HG03575 (cell line): ENCODE measurements around the gene IGFALS.

ENCODE experiments used
- ATAC-seq: cut with Tn5 transposase; IDR thresholded peaks from one replicate; pipeline ENCODE4 v1.9.1; 2021; ENCODE audit not compliant: unreplicated experiment, insufficient number of reproducible peaks, low FRiP score; ENCODE audit errors: extremely low read depth

IGFALS gene

DNA sequence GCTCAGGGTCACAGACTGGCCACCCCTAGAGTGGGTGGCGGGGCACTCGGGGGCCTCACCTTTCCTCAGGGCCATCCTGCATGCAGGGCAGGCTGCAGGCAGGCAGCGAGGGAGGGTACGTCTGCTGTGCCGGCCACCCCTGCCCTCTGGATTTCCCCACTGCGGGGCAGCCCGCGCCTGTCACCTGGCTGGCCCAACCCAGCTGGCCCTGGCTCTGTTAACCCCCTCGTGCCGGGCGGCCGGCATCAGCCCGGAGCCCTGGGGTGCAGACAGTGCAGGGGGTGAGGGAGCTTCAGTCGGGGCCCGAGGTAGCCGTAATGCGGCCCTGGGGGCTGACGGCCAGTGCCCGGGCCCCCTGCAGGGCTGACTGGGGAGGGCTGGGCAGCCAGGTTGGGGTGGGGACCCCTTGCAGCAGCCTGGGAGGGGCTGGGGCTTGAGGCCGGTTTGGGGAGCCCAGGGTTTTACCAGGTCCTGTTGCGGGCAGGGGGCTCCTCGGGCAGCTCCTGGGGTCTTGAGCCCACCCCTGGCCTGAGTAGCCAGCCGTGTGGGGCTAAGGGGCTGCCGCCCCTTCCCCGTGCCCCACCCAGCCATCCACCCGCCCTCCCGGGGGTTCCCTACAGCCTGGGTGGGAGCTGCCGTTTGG, at the start of gene IGFALS:
TSS of gene IGFALS (minus strand) at position 128 of the 643 bp plus-strand sequence. CDS start at position 75, 53 bp downstream.
- no peak for ATAC-seq

GRCh38 chr16:1839554-1839953, 46.0 kb upstream of the IGFALS start:
- ATAC-seq = no peak

- ATAC-seq = no peak
Observed at GRCh38 chr16:1834096-1834495, 40.6 kb upstream of the IGFALS start.

DNA sequence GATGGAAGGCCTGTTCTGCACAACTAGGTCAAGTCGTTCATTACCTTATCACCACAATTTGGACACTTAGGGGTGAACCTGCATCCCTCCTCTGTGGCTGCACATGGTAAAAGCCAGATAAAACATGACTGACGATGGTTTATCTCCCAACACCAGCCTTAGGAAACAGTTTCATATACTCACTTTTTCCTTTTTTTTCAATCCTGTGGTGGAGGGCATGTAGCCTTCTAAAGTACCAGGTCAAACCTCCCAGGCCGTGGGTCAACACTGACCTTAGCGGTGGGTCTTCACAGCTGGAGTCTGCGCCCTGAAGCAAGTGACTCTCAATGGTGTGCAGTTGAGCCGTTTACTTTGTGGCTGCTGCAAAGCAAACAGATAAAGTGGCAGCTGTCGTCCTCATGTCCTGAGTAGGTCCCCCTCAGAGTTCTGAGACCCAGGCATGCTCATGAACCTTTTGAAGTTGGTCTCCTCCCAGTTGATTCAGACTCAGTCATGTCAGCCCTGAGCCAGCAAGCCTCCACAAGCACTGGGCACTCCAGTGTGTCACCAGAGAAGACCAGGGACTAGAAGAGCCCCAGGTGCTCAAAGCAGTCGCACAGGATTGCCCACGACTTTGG, 39.4 kb upstream of the IGFALS start:
- ATAC-seq = no peak

DNA sequence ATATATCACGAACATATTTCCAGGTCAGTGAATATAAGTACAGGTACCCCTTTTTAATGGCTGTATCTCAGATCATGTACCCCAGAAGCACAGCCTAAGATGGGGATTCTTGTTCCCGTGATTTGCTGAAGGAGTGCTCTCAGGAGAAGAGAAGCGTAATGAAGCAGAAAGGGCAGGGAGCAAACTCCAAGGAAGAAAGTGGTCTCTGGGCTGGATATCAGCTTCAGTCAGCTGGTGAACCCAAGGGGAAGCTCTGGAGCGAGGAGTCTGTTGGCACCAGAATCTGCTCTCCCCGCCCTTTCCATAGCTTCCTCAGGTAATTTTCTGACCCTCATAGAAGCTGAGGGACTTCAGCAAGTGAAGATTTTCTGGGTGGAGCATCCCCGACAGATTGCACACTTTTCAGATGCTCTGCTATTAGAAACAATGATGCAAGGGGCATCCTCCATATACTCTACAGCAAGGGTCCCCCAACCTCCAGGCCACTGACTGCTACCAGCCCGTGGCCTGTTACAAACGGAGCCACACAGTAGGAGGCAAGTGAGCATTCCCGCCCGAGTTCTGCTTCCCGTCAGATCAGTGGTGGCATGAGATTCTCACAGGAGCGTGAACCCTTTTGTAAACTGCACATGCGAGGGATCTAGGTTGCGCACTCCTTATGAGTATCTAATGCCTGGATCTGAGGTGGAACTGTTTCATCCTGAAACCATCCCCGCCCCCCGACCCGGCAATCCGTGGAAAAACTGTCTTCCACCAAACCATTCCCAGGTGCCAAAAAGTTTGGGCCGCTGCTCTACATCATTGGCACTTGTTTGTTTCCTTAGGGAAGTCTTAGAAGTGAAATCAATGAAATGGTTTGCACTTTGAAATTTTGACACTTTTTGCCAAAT, 37.9 kb upstream of the IGFALS start:
- ATAC-seq = no peak

DNA sequence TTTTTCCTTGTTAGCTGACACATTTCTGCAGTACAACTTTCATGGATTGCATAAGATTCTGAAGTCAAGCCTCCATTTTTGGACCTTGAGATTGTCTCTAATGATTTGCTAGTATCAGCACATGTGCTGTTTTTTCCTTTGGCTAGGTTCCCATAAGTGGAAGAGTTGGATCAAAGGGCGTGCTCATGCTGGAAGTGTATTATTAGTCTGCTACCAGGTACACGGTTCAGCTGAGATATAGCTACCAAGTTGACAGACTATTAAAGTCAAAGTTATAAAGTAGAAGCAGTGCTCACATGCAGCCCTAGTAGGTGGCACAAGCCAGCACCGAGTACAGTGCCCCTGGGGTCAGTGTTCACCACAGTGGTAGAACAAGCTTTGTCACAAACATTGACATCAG, 36.7 kb upstream of the IGFALS start:
- no peak for ATAC-seq

DNA sequence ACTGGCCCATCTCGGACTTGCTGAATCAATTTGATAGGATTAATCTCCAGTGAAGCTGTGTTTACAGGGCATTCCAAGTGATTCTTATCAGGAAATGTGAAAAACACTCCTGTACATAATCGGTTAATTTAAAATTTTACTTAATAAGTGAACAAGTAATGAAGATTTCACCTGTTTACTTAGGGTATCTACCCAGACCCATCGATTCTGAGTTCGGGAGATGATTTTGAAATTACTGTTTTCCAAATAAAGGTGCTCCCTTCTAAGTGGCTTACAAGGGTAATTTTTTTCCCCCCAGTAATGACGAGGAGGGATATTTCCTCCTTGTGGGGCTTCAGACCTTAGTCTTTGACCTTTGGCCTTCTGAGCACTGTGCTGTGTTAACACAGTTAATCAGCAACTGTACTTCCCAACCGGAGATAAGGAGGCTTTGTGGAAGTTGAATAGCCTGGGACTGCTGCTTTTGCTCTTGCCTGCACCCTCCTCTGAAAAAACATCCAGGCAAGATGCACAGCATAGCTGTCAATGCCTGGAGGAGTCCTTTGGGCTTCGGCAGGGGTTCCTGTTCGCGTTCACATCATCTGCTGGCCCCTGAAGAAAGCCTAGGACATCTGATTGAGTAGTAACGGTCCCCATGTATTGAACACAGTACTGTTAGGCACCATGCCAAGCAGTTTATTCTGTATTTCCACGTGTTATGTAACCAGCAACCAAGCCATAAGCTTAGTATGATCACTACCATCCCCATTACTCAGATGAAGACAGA, 35.3 kb upstream of the IGFALS start:
- ATAC-seq = no peak

GRCh38 chr16:1826691-1827573, 33.4 kb upstream of the IGFALS start, which contains the start of the genes FAHD1 and HAGH:
TSS of gene FAHD1 (plus strand) at chr16:1827206. CDS start at chr16:1827239, 33 bp downstream.
TSS of gene HAGH (minus strand) at chr16:1826825. CDS start at chr16:1826787, 38 bp downstream.
- ATAC-seq = peak; percentile 59

DNA sequence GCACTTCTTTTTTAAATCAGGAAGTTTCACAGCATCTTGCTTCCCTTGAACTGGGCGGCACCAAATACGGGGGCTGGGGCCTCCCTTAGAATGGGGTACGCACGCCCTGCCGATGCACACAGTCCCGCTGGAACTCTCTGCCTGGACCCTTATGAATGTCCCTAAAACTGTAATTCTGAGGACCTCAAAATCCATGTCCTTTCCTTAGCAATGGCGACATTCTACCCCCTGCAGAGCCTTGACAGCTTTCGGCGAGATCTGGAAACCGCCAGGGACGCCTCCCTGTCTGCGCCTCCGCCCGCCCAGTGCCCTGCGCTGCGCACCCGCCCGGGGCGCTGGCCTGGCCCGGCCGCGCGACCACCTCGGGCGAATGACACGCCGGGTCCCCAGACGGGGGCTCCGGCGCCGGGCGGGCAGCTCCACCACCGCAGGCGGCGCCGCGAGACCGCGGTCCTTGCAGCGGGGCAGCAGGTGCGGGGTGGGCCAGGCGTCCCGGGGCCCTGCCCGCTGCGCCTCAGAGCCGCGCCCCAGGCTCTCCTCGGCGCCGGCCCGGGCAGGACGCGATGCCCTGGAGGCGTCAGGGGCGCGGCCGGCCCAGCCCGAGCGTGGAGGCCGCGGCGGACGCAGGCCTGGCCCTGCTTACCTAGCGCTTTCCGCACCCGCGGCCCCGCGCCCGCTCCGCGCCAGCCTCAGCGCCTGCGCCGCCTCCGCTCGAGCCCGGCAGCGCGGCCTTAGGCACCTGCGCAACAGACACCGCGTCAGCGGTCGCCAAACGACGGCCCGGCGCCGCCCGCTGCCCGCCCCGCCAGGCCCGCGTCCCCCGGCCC, 32.6 kb upstream of the IGFALS start:
- ATAC-seq = peak; percentile 16

DNA sequence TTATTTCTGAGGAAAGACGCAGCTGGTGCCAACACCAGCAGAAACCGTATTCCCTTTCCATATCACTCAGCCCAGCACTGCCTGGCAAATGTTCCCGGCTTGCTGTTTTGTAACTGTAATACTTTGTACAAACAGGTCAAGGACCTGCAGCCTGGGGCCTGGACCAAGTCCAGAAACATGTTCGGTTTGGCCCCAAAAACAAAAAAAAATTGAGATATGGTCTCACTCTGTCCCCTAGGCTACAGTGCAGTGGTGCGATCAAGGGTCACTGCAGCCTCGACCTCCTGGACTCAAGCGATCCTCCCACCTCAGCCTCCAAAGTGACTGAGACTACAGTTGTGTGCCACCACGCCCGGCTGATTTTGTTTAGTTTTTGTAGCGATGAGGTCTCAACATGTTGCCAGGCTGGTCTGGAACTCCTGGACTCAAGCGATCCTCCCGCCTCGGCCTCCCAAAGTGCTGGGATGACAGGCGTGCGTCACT, 31.9 kb upstream of the IGFALS start:
- no peak for ATAC-seq

DNA sequence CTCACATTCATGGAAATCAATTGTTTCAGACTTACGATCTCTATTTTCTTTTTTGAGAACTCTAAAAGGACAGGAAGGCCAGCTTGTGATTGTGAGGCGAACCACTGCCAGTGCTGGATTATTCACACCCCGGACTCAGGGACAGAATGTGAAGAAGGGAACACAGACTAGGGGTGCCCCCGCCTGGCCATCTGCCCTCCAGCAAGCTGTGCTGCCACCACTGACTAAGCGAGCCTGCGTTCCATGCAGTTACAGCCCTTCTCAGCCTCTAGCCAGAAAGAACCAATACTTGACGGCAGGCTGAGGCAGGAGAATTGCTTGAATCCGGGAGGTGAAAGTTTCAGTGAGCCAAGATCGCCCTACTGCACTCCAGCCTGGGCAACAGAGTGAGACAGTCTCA, 30.3 kb upstream of the IGFALS start:
- ATAC-seq = no peak

DNA sequence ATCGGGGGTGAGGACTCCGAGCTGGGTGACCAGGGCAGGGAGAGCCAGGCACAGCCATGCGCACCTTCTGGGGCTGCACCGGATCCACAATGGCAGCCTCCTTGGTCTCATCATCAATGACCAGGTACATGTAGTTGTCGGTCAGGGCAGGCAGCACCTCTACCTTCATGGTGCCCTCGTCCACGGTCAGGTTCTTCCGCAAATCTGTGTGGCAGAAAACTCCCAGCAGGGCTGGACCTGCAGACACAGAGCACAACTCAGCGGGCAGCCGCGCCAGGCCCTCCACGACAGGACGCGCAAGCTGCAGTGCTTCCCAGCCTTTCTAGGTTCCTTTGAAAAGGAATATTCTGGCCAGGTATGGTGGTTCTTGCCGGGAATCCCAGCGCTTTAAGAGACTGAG, 29.3 kb upstream of the IGFALS start:
- ATAC-seq = no peak

GRCh38 chr16:1821861-1822611, 28.5 kb upstream of the IGFALS start:
- ATAC-seq = no peak

DNA sequence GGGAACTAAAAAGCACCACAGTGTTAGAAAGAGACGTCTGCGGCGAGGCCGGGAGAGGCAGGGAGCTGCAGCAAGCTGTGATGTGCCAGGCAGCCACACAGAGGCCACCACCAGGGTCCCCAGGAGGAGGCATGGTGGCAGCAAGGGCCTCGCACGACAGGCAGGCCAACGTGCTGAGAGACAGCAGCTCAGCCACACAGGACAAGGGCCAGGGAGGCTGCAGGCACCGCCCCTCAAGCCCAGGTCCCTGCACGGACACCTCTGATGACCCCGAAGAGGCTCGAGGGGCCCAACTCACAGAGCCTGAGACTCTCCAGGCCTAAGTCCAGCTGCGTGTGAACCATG, 27.4 kb upstream of the IGFALS start:
- no peak for ATAC-seq

DNA sequence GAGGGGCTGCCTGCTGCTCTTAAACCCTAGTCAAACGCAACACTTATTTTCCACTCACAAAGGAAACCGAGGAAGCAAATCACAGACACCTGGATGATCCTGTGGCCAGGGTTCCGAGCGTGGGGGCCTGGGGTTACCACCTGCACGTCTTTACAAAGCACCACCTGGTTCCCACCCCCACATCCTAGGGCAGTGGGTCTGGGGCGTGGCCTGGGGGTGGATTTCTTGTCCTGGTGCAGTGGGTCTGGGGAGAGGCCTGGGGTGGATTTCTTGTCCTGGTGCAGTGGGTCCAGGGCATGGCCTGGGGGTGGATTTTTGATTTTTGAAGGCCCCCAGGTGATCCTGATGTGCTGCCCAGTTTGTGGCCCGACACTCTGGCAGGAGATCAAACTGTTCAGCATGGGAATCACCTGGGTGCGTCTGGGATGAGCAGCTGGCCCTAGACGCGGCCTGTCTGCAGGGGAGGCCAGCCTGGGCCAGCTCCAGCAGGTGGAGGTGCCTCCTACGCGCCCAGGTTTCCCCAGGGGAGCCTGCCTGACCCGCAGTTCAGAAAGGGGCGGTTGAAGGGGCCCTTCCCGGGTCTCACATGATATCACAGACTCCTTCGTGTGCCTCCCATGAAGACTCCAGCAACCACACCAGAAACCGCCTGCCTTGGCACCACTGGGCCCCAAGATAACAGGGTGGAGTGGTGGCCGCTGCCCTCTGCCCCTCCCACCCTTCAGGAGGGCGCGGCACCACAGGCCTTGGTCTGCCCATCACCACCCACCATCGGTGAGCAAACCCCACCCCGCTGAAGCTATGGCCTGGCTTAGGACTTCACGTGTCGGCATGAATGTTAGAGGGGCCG, 26.8 kb upstream of the IGFALS start:
- ATAC-seq = no peak

DNA sequence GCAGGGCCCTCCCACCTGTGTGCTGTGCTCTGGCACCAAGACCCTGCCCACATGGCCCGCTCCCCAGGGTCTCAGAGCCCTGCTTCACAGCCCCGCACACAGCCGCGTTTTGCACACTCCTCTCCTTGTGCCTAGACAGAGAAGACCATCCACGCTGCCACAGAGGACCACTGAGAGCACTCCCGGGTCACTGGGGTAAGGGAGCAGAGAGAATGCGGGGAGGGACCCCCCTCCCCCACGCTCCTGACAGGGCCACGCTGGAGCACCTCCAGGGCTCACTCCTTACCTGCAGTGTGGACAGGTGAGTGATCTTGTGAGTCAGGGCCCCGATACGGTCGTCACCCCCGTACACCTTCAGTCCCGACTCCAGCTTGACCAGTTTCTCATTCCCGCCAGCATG, 26.1 kb upstream of the IGFALS start:
- no peak for ATAC-seq
